GM21390 (cell line): ENCODE data around the gene HOXD9.

ENCODE experiments used
- ATAC-seq: cut with Tn5 transposase; IDR thresholded peaks from one replicate; pipeline ENCODE4 v1.9.1; 2021; ENCODE audit not compliant: unreplicated experiment

The HOXD9 gene

GRCh38 chr2:176124110-176124946 is 1.8 kb downstream of the HOXD9 start:
- ATAC-seq = no peak

- ATAC-seq = no peak
Measured at GRCh38 chr2:176124947-176125771, 2.6 kb downstream of the HOXD9 start.

GRCh38 chr2:176125772-176126054 is 3.2 kb downstream of the HOXD9 start:
- no peak for ATAC-seq

- ATAC-seq = no peak
Measured at GRCh38 chr2:176126929-176127773, 4.6 kb downstream of the HOXD9 start.

GRCh38 chr2:176127774-176128072 is 5.2 kb downstream of the HOXD9 start:
- ATAC-seq = no peak

- ATAC-seq = no peak
Measured at GRCh38 chr2:176128172-176128981, 5.9 kb downstream of the HOXD9 start.

GRCh38 chr2:176128982-176129796 is 6.7 kb downstream of the HOXD9 start, which contains the start of gene HOXD8:
Gene HOXD8, plus strand, starts transcription at chr2:176129705. Its CDS starts 662 bp downstream, at chr2:176130367.
- no peak for ATAC-seq

- ATAC-seq = no peak
Measured at GRCh38 chr2:176129813-176130146, 7.3 kb downstream of the HOXD9 start.

- no peak for ATAC-seq
Measured at GRCh38 chr2:176130147-176130956, 7.8 kb downstream of the HOXD9 start.

- ATAC-seq = no peak
Measured at GRCh38 chr2:176130957-176131847, 8.7 kb downstream of the HOXD9 start.

- ATAC-seq = no peak
Measured at GRCh38 chr2:176131848-176132158, 9.3 kb downstream of the HOXD9 start.

GRCh38 chr2:176132205-176133171 is 10.0 kb downstream of the HOXD9 start:
- no peak for ATAC-seq

GRCh38 chr2:176133389-176133788 is 10.9 kb downstream of the HOXD9 start:
- no peak for ATAC-seq

GRCh38 chr2:176134035-176134434 is 11.5 kb downstream of the HOXD9 start:
- no peak for ATAC-seq

- ATAC-seq = no peak
Measured at GRCh38 chr2:176135035-176135440, 12.5 kb downstream of the HOXD9 start.

GRCh38 chr2:176136374-176137251 is 14.1 kb downstream of the HOXD9 start:
- no peak for ATAC-seq
